Body of pancreas (tissue), 4 donors: Measurements from ENCODE around the gene FREM3. TPM values are rescaled to one million over a fixed set of nuclear protein-coding genes. Genes with fewer than 3 reads are reported as not detected.
A peak's percentile ranks its signal among the peaks of the same experiment; 100 is the strongest.
"Not testable (repeated sequence)": the region's sequence is repeated elsewhere in the genome, so short reads cannot be mapped to it uniquely, and the experiment has no call there.

Experiments
- ATAC-seq: fragments of 150-250 bp; one replicate; pipeline ENCODE4 v1.9.1; 2016
- DNase-seq, 4 donors: peaks; one replicate each; pipeline ENCODE4 v3.0.0-alpha.2; 2019
- H3K27ac ChIP-seq, 4 donors: fragments of 200-600 bp; sonication (generic); 1 replicate in 3 of 4; 2 replicates in 1 of 4; pipeline versions ENCODE4 v1.5.1 to v1.6.1; 2016 to 2019; ENCODE audit warnings: mild to moderate bottlenecking in 1 of 4, mixed read lengths in 1 of 4, moderate library complexity in 1 of 4
- H3K27me3 ChIP-seq, 2 donors: fragments of 200-600 bp; sonication (generic); one replicate each; pipeline ENCODE4 v1.6.0; 2016; ENCODE audit warnings: mild to moderate bottlenecking in 1 of 2
- H3K36me3 ChIP-seq, 2 donors: fragments of 200-600 bp; sonication (generic); replicated peaks in 1 of 2; 2 replicates each; pipeline ENCODE4 v1.5.1; 2016; ENCODE audit warnings: low read depth in 2 of 2; ENCODE audit not compliant: insufficient read depth in 1 of 2
- H3K4me1 ChIP-seq: fragments of 200-600 bp; sonication (generic); one replicate; pipeline ENCODE4 v1.6.0; 2016
- H3K4me3 ChIP-seq, 2 donors: fragments of 200-600 bp; sonication (generic); 1 replicate in 1 of 2; 2 replicates in 1 of 2; pipeline ENCODE4 v1.5.1; 2016 to 2019
- H3K9me3 ChIP-seq, 3 donors: fragments of 200-600 bp; sonication (generic); 1 replicate in 2 of 3; 2 replicates in 1 of 3; pipeline ENCODE4 v1.5.1; 2016
- POLR2A ChIP-seq, 3 donors: fragments of 450-650 bp; IDR thresholded peaks; one replicate each; pipeline ENCODE4 v1.6.1; 2016; ENCODE audit warnings: antibody characterized with exemption in 3 of 3, mild to moderate bottlenecking in 2 of 3
- WGBS, 2 donors: methylation state at CpG; one replicate each; pipeline ENCODE4 v1.1.5; 2017; 5-methylcytosine and 5-hydroxymethylcytosine counted together
- intact Hi-C: fragments of 100-400 bp; cut with DNase I; formaldehyde crosslinking; loops from one replicate; pipeline ENCODE4 v1.15.1; 2023
- total RNA-seq, 2 donors: library from RNA; depleted of rRNA; stranded (reverse); fragments of >200 nt; gene quantifications; one replicate each; pipeline ENCODE4 v1.1.0, GENCODE V29; 2016
- TF ChIP-seq, protein P1 (sequence below), 7 experiments: fragments of 450-650 bp in 4 of 7; fragments of 200-600 bp in 3 of 7; sonication (generic) in 3 of 7; IDR thresholded peaks; one replicate each; pipeline ENCODE4 v1.5.1; 2016 to 2019; ENCODE audit warnings: antibody characterized with exemption in 7 of 7

FREM3 gene
- not detected for total RNA-seq

- TF ChIP-seq, protein P1, sequence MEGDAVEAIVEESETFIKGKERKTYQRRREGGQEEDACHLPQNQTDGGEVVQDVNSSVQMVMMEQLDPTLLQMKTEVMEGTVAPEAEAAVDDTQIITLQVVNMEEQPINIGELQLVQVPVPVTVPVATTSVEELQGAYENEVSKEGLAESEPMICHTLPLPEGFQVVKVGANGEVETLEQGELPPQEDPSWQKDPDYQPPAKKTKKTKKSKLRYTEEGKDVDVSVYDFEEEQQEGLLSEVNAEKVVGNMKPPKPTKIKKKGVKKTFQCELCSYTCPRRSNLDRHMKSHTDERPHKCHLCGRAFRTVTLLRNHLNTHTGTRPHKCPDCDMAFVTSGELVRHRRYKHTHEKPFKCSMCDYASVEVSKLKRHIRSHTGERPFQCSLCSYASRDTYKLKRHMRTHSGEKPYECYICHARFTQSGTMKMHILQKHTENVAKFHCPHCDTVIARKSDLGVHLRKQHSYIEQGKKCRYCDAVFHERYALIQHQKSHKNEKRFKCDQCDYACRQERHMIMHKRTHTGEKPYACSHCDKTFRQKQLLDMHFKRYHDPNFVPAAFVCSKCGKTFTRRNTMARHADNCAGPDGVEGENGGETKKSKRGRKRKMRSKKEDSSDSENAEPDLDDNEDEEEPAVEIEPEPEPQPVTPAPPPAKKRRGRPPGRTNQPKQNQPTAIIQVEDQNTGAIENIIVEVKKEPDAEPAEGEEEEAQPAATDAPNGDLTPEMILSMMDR (IDR thresholded peaks at IDR 0.05) = no peak
- TF ChIP-seq POLR2A (IDR thresholded peaks at IDR 0.05) = no peak
- no peaks in the 10 kb centered on the region for H3K9me3 ChIP-seq
- peaks cover 17% of the 10 kb centered on the region for H3K4me1 ChIP-seq
- intact Hi-C loops = no loop called here
- H3K4me3 ChIP-seq = no peak within 1 kb of the TSS
- no peaks in the 10 kb centered on the region for H3K27me3 ChIP-seq
- WGBS, 2 donors = 1 to 4% methylated on average over 13 to 64 of the region's 64 CpGs
- H3K27ac ChIP-seq = no peak within 1 kb of the TSS
- H3K36me3 ChIP-seq = no peaks in the 10 kb centered on the region
- DNase-seq (peak in 1 of 4 donors; percentile 28), ATAC-seq (peak; percentile 56)
Measured at GRCh38 chr4:143700416-143701352, at the start of gene FREM3. TSS of gene FREM3 (minus strand) at chr4:143700675. CDS start at chr4:143700675, 0 bp downstream.

DNA sequence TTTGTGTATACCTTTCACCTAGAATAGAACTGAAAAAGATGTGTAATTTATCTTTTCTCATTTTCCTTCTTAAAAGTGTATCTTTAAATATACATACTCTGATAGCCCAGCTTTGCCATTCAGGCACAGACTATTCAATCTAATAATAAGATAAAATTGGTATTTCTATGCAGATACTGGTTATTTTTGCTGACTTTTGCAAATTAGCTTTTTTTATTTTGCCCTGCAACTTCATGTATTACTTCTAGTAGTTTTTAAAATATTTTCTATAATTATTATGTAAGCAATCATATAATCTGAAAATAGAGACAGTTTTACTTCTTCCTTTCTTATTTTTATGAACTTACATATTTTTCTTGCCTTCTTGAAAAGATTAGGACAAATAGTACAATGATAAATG lies 45.4 kb upstream of the FREM3 start:
- ATAC-seq = no peak
- Histone ChIP-seq H3K4me1 (no peaks in the 10 kb centered on the region), H3K27me3 (no peaks in the 10 kb centered on the region), H3K4me3 (no peak overlapping the region), H3K9me3 (no peaks in the 10 kb centered on the region), H3K36me3 (no peaks in the 10 kb centered on the region), H3K27ac (no peak overlapping the region)
- intact Hi-C loops = no loop called here
- TF ChIP-seq, protein P1 (IDR thresholded peaks at IDR 0.05) = no peak
- no peak for TF ChIP-seq POLR2A (IDR thresholded peaks at IDR 0.05)
- DNase-seq = no peak

DNA sequence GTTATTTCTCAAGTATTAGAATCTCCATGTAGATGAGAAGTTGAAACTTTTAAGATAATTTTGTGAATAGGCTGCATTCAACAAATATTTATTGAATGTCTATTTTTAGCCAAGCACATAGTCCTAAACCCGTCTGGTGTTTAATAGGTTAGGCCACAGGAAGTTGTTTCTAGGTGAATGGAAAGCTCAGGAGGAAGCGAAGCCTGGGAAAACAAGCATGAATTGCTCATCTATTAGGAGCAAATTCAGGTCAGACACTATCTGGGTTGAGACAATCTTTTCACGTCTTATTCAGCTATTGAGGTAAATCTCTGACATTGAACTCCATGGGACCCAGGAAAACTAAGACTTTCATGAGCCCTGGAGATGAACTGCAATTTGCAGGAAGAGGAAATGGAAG lies 43.1 kb upstream of the FREM3 start:
- no peak overlapping the region for H3K4me3 ChIP-seq
- no peaks in the 10 kb centered on the region for H3K27me3 ChIP-seq
- H3K27ac ChIP-seq = no peak overlapping the region
- DNase-seq (no peak), ATAC-seq (no peak)
- no peaks in the 10 kb centered on the region for H3K9me3 ChIP-seq
- WGBS, 2 donors = 39 to 60% methylated on average over 3 of the region's 3 CpGs
- intact Hi-C loops = no loop called here
- no peak for TF ChIP-seq POLR2A (IDR thresholded peaks at IDR 0.05)
- TF ChIP-seq, protein P1 (IDR thresholded peaks at IDR 0.05) = no peak
- H3K36me3 ChIP-seq = no peaks in the 10 kb centered on the region
- H3K4me1 ChIP-seq = no peaks in the 10 kb centered on the region

DNA sequence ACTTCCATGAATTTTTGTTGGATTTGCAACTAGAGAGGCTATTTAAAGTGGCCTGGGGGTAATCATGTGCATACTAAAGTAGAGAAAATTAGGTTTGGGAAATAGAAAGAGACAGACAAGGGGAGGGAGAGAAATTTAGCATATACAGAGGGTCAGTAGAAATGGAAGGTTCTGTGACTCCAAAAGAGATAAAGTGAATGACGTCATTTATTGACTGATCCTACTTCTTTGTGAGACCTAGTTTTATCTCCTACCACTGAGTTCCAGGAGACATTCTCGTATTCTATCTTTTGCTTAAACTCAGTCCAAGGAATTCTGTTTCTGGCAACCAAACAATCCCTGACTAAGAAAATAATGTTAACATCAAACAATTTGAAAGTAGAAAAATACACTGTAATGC lies 42.4 kb upstream of the FREM3 start:
- TF ChIP-seq, protein P1 (IDR thresholded peaks at IDR 0.05) = no peak
- TF ChIP-seq POLR2A (IDR thresholded peaks at IDR 0.05) = no peak
- H3K9me3 ChIP-seq = no peaks in the 10 kb centered on the region
- H3K4me3 ChIP-seq = no peak overlapping the region
- no peak for ATAC-seq
- DNase-seq = no peak
- no peaks in the 10 kb centered on the region for H3K27me3 ChIP-seq
- WGBS, 2 donors = 37 to 50% methylated on average over 2 of the region's 2 CpGs
- no peaks in the 10 kb centered on the region for H3K4me1 ChIP-seq
- intact Hi-C loops = no loop called here
- no peak overlapping the region for H3K27ac ChIP-seq
- no peaks in the 10 kb centered on the region for H3K36me3 ChIP-seq

DNA sequence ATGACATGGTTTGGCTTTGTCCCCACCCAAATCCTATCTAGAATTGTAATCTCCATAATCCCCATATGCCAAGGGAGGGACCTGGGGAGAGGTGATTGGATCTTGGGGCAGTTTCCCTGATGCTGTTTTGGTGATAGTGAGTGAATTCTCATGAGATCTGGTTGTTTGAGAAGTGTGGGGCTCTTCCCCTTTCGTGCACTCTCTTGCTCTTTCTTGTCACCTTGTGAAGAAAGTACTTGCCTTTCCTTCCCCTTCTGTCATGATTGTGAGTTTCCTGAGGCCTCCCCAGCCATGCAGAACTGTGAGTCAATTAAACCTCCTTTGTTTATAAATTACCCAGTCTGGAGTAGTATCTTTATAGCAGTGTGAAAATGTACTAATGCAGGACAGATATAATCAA lies 36.4 kb upstream of the FREM3 start:
- intact Hi-C loops = no loop called here
- Histone ChIP-seq H3K4me3 (no peak overlapping the region), H3K27me3 (no peaks in the 10 kb centered on the region), H3K9me3 (no peaks in the 10 kb centered on the region), H3K27ac (no peak overlapping the region), H3K36me3 (no peaks in the 10 kb centered on the region), H3K4me1 (no peaks in the 10 kb centered on the region)
- no peak for DNase-seq
- 70 to 71% methylated on average over 1 of the region's 1 CpG for WGBS, 2 donors
- no peak for TF ChIP-seq POLR2A (IDR thresholded peaks at IDR 0.05)
- TF ChIP-seq, protein P1 (IDR thresholded peaks at IDR 0.05) = no peak
- ATAC-seq = no peak

DNA sequence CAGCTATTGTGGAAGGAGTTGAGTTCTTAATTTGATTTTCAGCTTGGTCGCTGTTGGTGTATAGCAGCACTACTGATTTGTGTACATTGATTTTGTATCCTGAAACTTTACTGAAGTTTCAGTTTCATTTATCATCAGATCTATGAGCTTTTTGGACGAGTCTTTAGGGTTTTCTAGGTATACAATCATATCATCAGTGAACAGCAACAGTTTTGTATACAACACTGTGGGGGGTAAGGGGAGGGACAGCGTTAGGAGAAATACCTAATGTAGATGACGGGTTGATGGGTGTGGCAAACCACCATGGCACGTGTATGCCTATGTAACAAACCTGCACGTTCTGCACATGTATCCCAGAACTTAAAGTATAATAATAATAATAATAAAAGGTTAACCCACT lies 35.6 kb upstream of the FREM3 start:
- DNase-seq, intact Hi-C loops, H3K4me1 ChIP-seq, H3K9me3 ChIP-seq, H3K27me3 ChIP-seq, H3K4me3 ChIP-seq, H3K27ac ChIP-seq, H3K36me3 ChIP-seq, ATAC-seq: not testable (repeated sequence)
- 60 to 66% methylated on average over 6 of the region's 6 CpGs for WGBS, 2 donors
